Parathyroid adenoma (tissue), 2 donors: ENCODE data around the gene RFC1.
"Not testable (repeated sequence)": the region's sequence is repeated elsewhere in the genome, so short reads cannot be mapped to it uniquely, and the experiment has no call there.

Source experiments
- H2AFZ ChIP-seq: fragments of 300-600 bp; sonication (generic); one replicate; pipeline ENCODE4 v1.7.0; 2017; ENCODE audit warnings: antibody characterized with exemption, mild to moderate bottlenecking
- H3K27ac ChIP-seq: fragments of 300-600 bp; sonication (generic); one replicate; pipeline ENCODE4 v1.7.0; 2017
- H3K27me3 ChIP-seq: fragments of 300-600 bp; sonication (generic); one replicate; pipeline ENCODE4 v1.7.0; 2017; ENCODE audit warnings: low read length; ENCODE audit not compliant: control insufficient read depth, insufficient read depth
- H3K36me3 ChIP-seq: fragments of 300-600 bp; sonication (generic); one replicate; pipeline ENCODE4 v1.7.0; 2017; ENCODE audit warnings: low read length; ENCODE audit not compliant: control insufficient read depth, insufficient read depth
- H3K4me1 ChIP-seq: fragments of 300-600 bp; sonication (generic); one replicate; pipeline ENCODE4 v1.7.0; 2017; ENCODE audit warnings: control low read depth
- H3K4me2 ChIP-seq: fragments of 300-600 bp; sonication (generic); one replicate; pipeline ENCODE4 v1.7.0; 2017; ENCODE audit warnings: low read length
- H3K4me3 ChIP-seq: fragments of 300-600 bp; sonication (generic); one replicate; pipeline ENCODE4 v1.7.0; 2017; ENCODE audit warnings: low read depth, low read length
- H3K79me2 ChIP-seq: fragments of 300-600 bp; sonication (generic); one replicate; pipeline ENCODE4 v1.7.0; 2017; ENCODE audit warnings: control low read depth
- H3K9ac ChIP-seq: fragments of 300-600 bp; sonication (generic); one replicate; pipeline ENCODE4 v1.7.0; 2017; ENCODE audit warnings: mild to moderate bottlenecking
- H3K9me3 ChIP-seq: fragments of 300-600 bp; sonication (generic); one replicate; pipeline ENCODE4 v1.7.0; 2017; ENCODE audit warnings: low read length; ENCODE audit not compliant: control insufficient read depth
- CTCF ChIP-seq: fragments of 300-600 bp; sonication (generic); IDR thresholded peaks from one replicate; pipeline ENCODE4 v1.7.0; 2017; ENCODE audit warnings: antibody characterized with exemption, mild to moderate bottlenecking
- donor health status: primary hyperparathyroidism.

RFC1 gene

GRCh38 chr4:39367166-39367565 is 1.0 kb upstream of the RFC1 start:
- Histone ChIP-seq H2AFZ (no peak overlapping the region), H3K4me3 (no peak overlapping the region), H3K27me3 (no peaks in the 10 kb centered on the region), H3K4me1 (no peaks in the 10 kb centered on the region), H3K36me3 (no peaks in the 10 kb centered on the region), H3K9ac (no peak overlapping the region), H3K9me3 (no peaks in the 10 kb centered on the region), H3K27ac (no peak overlapping the region), H3K4me2 (no peak overlapping the region), H3K79me2 (no peaks in the 10 kb centered on the region)
- TF ChIP-seq CTCF: no peak

GRCh38 chr4:39365360-39365759 is 802 bp downstream of the RFC1 start:
- TF ChIP-seq CTCF: no peak
- Histone ChIP-seq H3K9me3 (no peaks in the 10 kb centered on the region), H3K4me2 (peak overlapping the region; percentile 88), H3K79me2 (no peaks in the 10 kb centered on the region), H3K27me3 (no peaks in the 10 kb centered on the region), H3K27ac (peak overlapping the region; percentile 75), H3K36me3 (no peaks in the 10 kb centered on the region), H2AFZ (peak overlapping the region; percentile 85), H3K9ac (no peak overlapping the region), H3K4me1 (no peaks in the 10 kb centered on the region), H3K4me3 (peak overlapping the region; percentile 96)

- Histone ChIP-seq H3K4me1 (no peaks in the 10 kb centered on the region), H3K4me3 (no peak overlapping the region), H3K27ac (no peak overlapping the region), H3K9ac (no peak overlapping the region), H2AFZ (no peak overlapping the region), H3K27me3 (no peaks in the 10 kb centered on the region), H3K36me3 (no peaks in the 10 kb centered on the region), H3K79me2 (peaks cover 6% of the 10 kb centered on the region), H3K9me3 (no peaks in the 10 kb centered on the region), H3K4me2 (no peak overlapping the region)
- no peak for TF ChIP-seq CTCF
Observed at GRCh38 chr4:39363773-39364393, 2.3 kb downstream of the RFC1 start.

GRCh38 chr4:39362827-39363226 is 3.3 kb downstream of the RFC1 start:
- H3K4me2 ChIP-seq: no peak overlapping the region
- no peaks in the 10 kb centered on the region for H3K36me3 ChIP-seq
- H2AFZ ChIP-seq: no peak overlapping the region
- H3K9ac ChIP-seq: no peak overlapping the region
- no peak overlapping the region for H3K27ac ChIP-seq
- H3K4me3 ChIP-seq: no peak overlapping the region
- H3K79me2 ChIP-seq: peaks cover 9% of the 10 kb centered on the region
- H3K27me3 ChIP-seq: no peaks in the 10 kb centered on the region
- H3K4me1 ChIP-seq: no peaks in the 10 kb centered on the region
- H3K9me3 ChIP-seq: no peaks in the 10 kb centered on the region
- TF ChIP-seq CTCF: no peak

GRCh38 chr4:39360611-39361010 is 5.6 kb downstream of the RFC1 start:
- not testable (repeated sequence) for H3K79me2 ChIP-seq, H3K27me3 ChIP-seq, H3K36me3 ChIP-seq, H3K4me3 ChIP-seq, H3K4me1 ChIP-seq, H2AFZ ChIP-seq, H3K27ac ChIP-seq, H3K4me2 ChIP-seq, H3K9me3 ChIP-seq, H3K9ac ChIP-seq
